MM.1S (cell line): ENCODE results near the gene ABCC1.
"Not testable (repeated sequence)": the region's sequence is repeated elsewhere in the genome, so short reads cannot be mapped to it uniquely, and the experiment has no call there.

Source experiments
- DNase-seq: peaks from one replicate; pipeline ENCODE4 v3.0.0-alpha.2; 2015
- H2AFZ ChIP-seq: fragments of 300-600 bp; sonication (generic); 2 replicates; pipeline ENCODE4 v1.6.0; 2016; ENCODE audit warnings: antibody characterized with exemption, low read length
- H3F3A ChIP-seq: fragments of 300-600 bp; sonication (generic); 2 replicates; pipeline ENCODE4 v1.6.1; 2016; ENCODE audit warnings: mild to moderate bottlenecking, antibody characterized with exemption, low read length, moderate library complexity, mixed read lengths; ENCODE audit not compliant: insufficient read depth
- H3K27ac ChIP-seq: fragments of 300-600 bp; sonication (generic); 2 replicates; pipeline ENCODE4 v1.5.1; 2016; ENCODE audit warnings: mild to moderate bottlenecking, low read length
- H3K27me3 ChIP-seq: fragments of 300-600 bp; sonication (generic); replicated peaks from 2 replicates; pipeline ENCODE4 v1.6.0; 2016; ENCODE audit warnings: low read length; ENCODE audit not compliant: insufficient read depth
- H3K36me3 ChIP-seq: fragments of 300-600 bp; sonication (generic); replicated peaks from 2 replicates; pipeline ENCODE4 v1.6.1; 2016; ENCODE audit warnings: mild to moderate bottlenecking, low read length, mixed read lengths; ENCODE audit not compliant: insufficient read depth
- H3K4me1 ChIP-seq: fragments of 300-600 bp; sonication (generic); 2 replicates; pipeline ENCODE4 v1.6.1; 2016; ENCODE audit warnings: low read length, mixed read lengths
- H3K4me2 ChIP-seq: fragments of 300-600 bp; sonication (generic); 2 replicates; pipeline ENCODE4 v1.6.0; 2016; ENCODE audit warnings: low read depth, low read length
- H3K4me3 ChIP-seq: fragments of 300-600 bp; sonication (generic); 2 replicates; pipeline ENCODE4 v1.5.1; 2016; ENCODE audit warnings: low read length, mixed read lengths
- H3K79me2 ChIP-seq: fragments of 300-600 bp; sonication (generic); 2 replicates; pipeline ENCODE4 v1.6.1; 2016; ENCODE audit warnings: mixed run types, low read length, mixed read lengths
- H3K9ac ChIP-seq: fragments of 300-600 bp; sonication (generic); 2 replicates; pipeline ENCODE4 v1.6.1; 2016; ENCODE audit warnings: low read length, mixed read lengths
- H3K9me2 ChIP-seq: fragments of 300-600 bp; sonication (generic); replicated peaks from 2 replicates; pipeline ENCODE4 v1.6.1; 2016; ENCODE audit warnings: mild to moderate bottlenecking, low read length, mixed read lengths; ENCODE audit not compliant: insufficient read depth
- H3K9me3 ChIP-seq: fragments of 300-600 bp; sonication (generic); replicated peaks from 2 replicates; pipeline ENCODE4 v1.6.1; 2016; ENCODE audit warnings: mild to moderate bottlenecking, low read length, mixed read lengths; ENCODE audit not compliant: insufficient read depth
- H4K20me1 ChIP-seq: fragments of 300-600 bp; sonication (generic); 2 replicates; pipeline ENCODE4 v1.6.1; 2016; ENCODE audit warnings: mild to moderate bottlenecking, low read length, moderate library complexity, mixed read lengths; ENCODE audit not compliant: insufficient read depth
- EZH2 ChIP-seq: fragments of 300-600 bp; sonication (generic); optimal IDR thresholded peaks from 2 replicates; pipeline ENCODE3; 2017; ENCODE audit warnings: low read depth, mild to moderate bottlenecking, antibody characterized with exemption, low read length, mixed read lengths
- EZH2phosphoT487 ChIP-seq: fragments of 300-600 bp; sonication (generic); IDR thresholded peaks from 2 replicates; pipeline ENCODE4 v1.6.1; 2018; ENCODE audit warnings: antibody characterized with exemption, low read length
- TF ChIP-seq, protein P1 (sequence below): fragments of 300-600 bp; sonication (generic); IDR thresholded peaks from 2 replicates; pipeline ENCODE4 v1.5.1; 2016; ENCODE audit warnings: antibody characterized with exemption, low read length, mixed read lengths

The ABCC1 gene

DNA sequence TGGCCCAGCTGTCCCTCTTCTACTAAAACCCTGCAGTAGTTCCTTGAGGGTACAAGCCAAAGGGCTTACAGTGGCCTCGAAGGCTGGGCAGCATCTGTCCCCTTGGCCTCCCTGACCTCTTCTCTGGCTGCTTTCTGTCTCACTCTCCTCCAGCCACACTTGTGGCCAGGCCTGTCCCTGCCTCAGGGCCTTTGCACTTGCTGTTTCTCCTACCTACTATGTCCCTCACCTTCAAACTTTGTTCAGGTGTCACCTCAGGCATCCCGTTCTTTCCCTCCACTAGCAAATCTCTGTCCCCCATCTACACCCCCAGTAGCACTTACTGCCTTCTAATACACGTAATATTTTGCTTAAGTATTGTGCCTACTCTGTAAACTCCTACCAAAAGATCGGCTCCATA lies 6.0 kb downstream of the ABCC1 start:
- no peaks in the 10 kb centered on the region for H3K36me3 ChIP-seq
- no peak overlapping the region for H3K27ac ChIP-seq
- DNase-seq: no peak
- H3F3A ChIP-seq: no peaks in the 10 kb centered on the region
- H3K9me3 ChIP-seq: no peaks in the 10 kb centered on the region
- no peak overlapping the region for H3K9ac ChIP-seq
- TF ChIP-seq EZH2 (no peak), EZH2phosphoT487 (no peak)
- TF ChIP-seq, protein P1, sequence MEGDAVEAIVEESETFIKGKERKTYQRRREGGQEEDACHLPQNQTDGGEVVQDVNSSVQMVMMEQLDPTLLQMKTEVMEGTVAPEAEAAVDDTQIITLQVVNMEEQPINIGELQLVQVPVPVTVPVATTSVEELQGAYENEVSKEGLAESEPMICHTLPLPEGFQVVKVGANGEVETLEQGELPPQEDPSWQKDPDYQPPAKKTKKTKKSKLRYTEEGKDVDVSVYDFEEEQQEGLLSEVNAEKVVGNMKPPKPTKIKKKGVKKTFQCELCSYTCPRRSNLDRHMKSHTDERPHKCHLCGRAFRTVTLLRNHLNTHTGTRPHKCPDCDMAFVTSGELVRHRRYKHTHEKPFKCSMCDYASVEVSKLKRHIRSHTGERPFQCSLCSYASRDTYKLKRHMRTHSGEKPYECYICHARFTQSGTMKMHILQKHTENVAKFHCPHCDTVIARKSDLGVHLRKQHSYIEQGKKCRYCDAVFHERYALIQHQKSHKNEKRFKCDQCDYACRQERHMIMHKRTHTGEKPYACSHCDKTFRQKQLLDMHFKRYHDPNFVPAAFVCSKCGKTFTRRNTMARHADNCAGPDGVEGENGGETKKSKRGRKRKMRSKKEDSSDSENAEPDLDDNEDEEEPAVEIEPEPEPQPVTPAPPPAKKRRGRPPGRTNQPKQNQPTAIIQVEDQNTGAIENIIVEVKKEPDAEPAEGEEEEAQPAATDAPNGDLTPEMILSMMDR: no peak
- no peaks in the 10 kb centered on the region for H3K27me3 ChIP-seq
- no peaks in the 10 kb centered on the region for H4K20me1 ChIP-seq
- H2AFZ ChIP-seq: no peak overlapping the region
- H3K79me2 ChIP-seq: peaks cover 98% of the 10 kb centered on the region
- no peaks in the 10 kb centered on the region for H3K9me2 ChIP-seq
- no peak overlapping the region for H3K4me3 ChIP-seq
- H3K4me1 ChIP-seq: peaks cover 7% of the 10 kb centered on the region; the same call in 1 of the 2 replicates
- H3K4me2 ChIP-seq: no peak overlapping the region

DNA sequence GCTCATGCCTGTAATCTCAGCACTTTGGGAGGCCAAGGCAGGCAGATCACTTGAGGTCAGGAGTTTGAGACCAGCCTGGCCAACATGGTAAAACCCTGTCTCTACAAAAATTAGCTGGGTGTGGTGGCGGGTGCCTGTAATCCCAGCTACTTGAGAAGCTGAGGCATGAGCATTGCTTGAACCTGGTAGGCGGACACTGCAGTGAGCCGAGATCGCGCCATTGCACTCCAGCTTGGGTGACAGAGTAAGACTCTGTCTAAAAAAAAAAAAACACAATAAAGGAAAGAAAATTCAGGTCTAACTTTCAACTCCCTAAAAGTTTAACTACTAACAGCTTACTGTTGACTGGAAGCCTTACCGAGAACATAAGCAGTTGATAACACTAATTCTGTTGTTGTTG lies 6.7 kb downstream of the ABCC1 start:
- not testable (repeated sequence) for H3K4me1 ChIP-seq, H3K4me3 ChIP-seq, H3F3A ChIP-seq, H3K27ac ChIP-seq, H4K20me1 ChIP-seq, H3K27me3 ChIP-seq, H3K9ac ChIP-seq, H3K9me2 ChIP-seq, DNase-seq, H3K36me3 ChIP-seq, H3K4me2 ChIP-seq, H2AFZ ChIP-seq, H3K9me3 ChIP-seq
- H3K79me2 ChIP-seq: peaks cover 97% of the 10 kb centered on the region

DNA sequence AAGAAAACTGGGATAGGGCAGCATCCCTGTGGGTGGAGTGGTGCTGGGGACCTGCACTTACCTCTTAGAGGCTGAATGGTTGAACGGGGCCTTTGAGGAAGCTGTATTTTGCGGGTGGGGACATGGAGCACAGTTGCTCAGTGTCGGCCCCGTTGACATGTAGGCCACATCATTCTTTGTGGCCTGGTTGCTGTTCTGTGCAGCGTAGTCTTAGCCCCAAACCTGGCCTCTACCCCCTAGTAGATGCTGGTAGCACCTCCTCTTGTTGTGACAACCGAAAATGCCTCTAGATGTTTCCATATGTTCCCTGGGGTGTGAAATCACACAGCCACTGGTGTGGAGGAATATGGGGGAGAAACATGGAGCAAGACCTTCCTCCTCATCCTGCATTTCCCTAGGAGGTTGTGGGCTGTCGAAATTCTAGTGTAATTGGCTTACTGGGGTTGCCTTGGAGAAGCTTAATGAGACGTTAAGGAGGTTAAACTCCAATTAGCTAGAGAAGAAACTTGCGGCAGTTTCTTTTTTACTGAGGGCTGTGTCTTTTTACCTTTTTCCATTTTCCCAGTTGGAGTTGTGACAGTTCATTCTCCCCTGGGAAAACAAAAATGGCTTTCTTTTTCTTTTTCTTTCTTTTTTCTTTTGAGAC lies 9.4 kb downstream of the ABCC1 start:
- H3K9me2 ChIP-seq: no peaks in the 10 kb centered on the region
- no peak for DNase-seq
- H3K4me2 ChIP-seq: no peak overlapping the region
- H3K9me3 ChIP-seq: no peaks in the 10 kb centered on the region
- H3K4me3 ChIP-seq: no peak overlapping the region
- no peaks in the 10 kb centered on the region for H3F3A ChIP-seq
- H3K27ac ChIP-seq: no peak overlapping the region
- H3K79me2 ChIP-seq: peaks cover 97% of the 10 kb centered on the region
- H4K20me1 ChIP-seq: no peaks in the 10 kb centered on the region
- H3K9ac ChIP-seq: no peak overlapping the region
- H3K4me1 ChIP-seq: no peaks in the 10 kb centered on the region
- TF ChIP-seq EZH2 (no peak), EZH2phosphoT487 (no peak)
- TF ChIP-seq, protein P1: no peak
- H3K36me3 ChIP-seq: no peaks in the 10 kb centered on the region
- H2AFZ ChIP-seq: no peak overlapping the region
- no peaks in the 10 kb centered on the region for H3K27me3 ChIP-seq

GRCh38 chr16:15960124-15960971 lies 10.9 kb downstream of the ABCC1 start:
- Histone ChIP-seq H4K20me1 (no peaks in the 10 kb centered on the region), H3K79me2 (peaks cover 92% of the 10 kb centered on the region), H3K9ac (no peak overlapping the region)

More at GRCh38 chr16:15960124-15960971, 10.9 kb downstream of the ABCC1 start:
- H3K27ac ChIP-seq: peak overlapping the region; percentile 26; the same call in 1 of the 2 replicates
- no peaks in the 10 kb centered on the region for H3K9me2 ChIP-seq
- no peaks in the 10 kb centered on the region for H3K27me3 ChIP-seq
- H3K36me3 ChIP-seq: no peaks in the 10 kb centered on the region
- no peak for DNase-seq
- no peaks in the 10 kb centered on the region for H3F3A ChIP-seq
- H3K9me3 ChIP-seq: no peaks in the 10 kb centered on the region
- TF ChIP-seq EZH2phosphoT487: no peak
- TF ChIP-seq, protein P1: no peak
- no peak for TF ChIP-seq EZH2
- no peak overlapping the region for H3K4me2 ChIP-seq
- no peak overlapping the region for H2AFZ ChIP-seq
- H3K4me3 ChIP-seq: no peak overlapping the region
- H3K4me1 ChIP-seq: no peaks in the 10 kb centered on the region
